Right kidney (tissue), 9 donors: ENCODE results near the gene URI1.
"Not testable (repeated sequence)": the region's sequence is repeated elsewhere in the genome, so short reads cannot be mapped to it uniquely, and the experiment has no call there.

Source experiments
- DNase-seq: peaks from one replicate; pipeline ENCODE4 v3.0.0-alpha.2; 2016
- long read RNA-seq, 8 donors: transcript quantifications; one replicate each; lab custom pipeline, GENCODE V29; 2026

The URI1 gene
- long read RNA-seq, donor 1, transcript URI1-202 (11 exons, 3,444 nt), result minor isoform, 7 of 33 reads
- long read RNA-seq, donor 1, transcript URI1-211 (3 exons, 1,032 nt), result major isoform, 8 of 33 reads
- long read RNA-seq, donor 1, partial matches to known transcripts, result 16 of 33 reads
- long read RNA-seq, donor 1, other reads (novel, unspliced or antisense), result 0 of 33 reads
- long read RNA-seq, donor 2, transcript URI1-202 (11 exons, 3,444 nt), result major isoform, 5 of 37 reads
- long read RNA-seq, donor 2, partial matches to known transcripts, result 27 of 37 reads
- long read RNA-seq, donor 2, other reads (novel, unspliced or antisense), result 0 of 37 reads
- long read RNA-seq, donor 3, transcript URI1-206 (10 exons, 2,495 nt), result major isoform, 5 of 15 reads
- long read RNA-seq, donor 3, partial matches to known transcripts, result 7 of 15 reads
- long read RNA-seq, donor 3, other reads (novel, unspliced or antisense), result 0 of 15 reads
- long read RNA-seq, donor 4, transcript URI1-211 (3 exons, 1,032 nt), result major isoform, 11 of 40 reads
- long read RNA-seq, donor 4, partial matches to known transcripts, result 22 of 40 reads
- long read RNA-seq, donor 4, other reads (novel, unspliced or antisense), result 0 of 40 reads
- long read RNA-seq, donor 5, transcript URI1-202 (11 exons, 3,444 nt), result major isoform, 11 of 39 reads
- long read RNA-seq, donor 5, partial matches to known transcripts, result 22 of 39 reads
- long read RNA-seq, donor 5, other reads (novel, unspliced or antisense), result 0 of 39 reads
- long read RNA-seq, donor 6, transcript URI1-202 (11 exons, 3,444 nt), result major isoform, 9 of 48 reads
- long read RNA-seq, donor 6, partial matches to known transcripts, result 37 of 48 reads
- long read RNA-seq, donor 6, other reads (novel, unspliced or antisense), result 0 of 48 reads
- long read RNA-seq, donor 7, result 0 reads
- long read RNA-seq, donor 8, transcript URI1-202 (11 exons, 3,444 nt), result major isoform, 10 of 40 reads
- long read RNA-seq, donor 8, transcript URI1-206 (10 exons, 2,495 nt), result minor isoform, 8 of 40 reads
- long read RNA-seq, donor 8, transcript URI1-211 (3 exons, 1,032 nt), result minor isoform, 5 of 40 reads
- long read RNA-seq, donor 8, partial matches to known transcripts, result 17 of 40 reads
- long read RNA-seq, donor 8, other reads (novel, unspliced or antisense), result 0 of 40 reads

- DNase-seq, result peak; percentile 86
Measured at GRCh38 chr19:29941828-29942403, at the start of gene URI1. URI1 (plus strand) TSS chr19:29942239; CDS start chr19:29942548, 309 bp downstream.

DNA sequence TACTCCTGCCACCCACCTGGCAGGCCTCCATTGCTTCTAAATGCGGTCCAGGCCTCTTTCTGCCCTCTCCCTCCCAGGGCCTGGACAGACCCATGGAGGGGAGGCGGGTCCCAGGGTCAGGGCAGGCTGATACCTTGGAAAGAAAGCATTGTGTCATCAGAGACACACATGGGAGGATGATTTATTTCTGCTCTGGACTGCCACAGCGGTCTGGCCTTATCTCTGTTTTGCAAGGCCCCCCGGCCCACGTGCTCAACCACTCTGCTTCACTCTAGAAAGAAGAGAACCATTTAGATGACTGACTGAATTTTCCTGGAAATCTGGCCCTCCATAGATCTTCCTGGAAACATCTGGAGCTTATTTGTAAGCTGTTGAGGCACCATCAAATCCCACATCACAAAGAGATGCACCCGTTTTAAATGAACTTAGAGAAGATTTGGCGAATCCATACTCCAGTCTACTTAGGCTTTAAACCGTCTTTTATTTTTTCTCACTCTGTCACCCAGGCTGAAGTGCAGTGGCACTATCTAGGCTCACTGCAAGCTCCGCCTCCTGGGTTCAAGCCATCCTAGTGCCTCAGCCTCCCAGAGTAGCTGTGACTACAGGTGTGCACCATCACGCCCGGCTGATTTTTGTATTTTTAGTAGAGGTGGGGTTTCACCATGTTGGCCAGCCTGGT is 48.3 kb upstream of the URI1 start:
- no peak for DNase-seq

DNA sequence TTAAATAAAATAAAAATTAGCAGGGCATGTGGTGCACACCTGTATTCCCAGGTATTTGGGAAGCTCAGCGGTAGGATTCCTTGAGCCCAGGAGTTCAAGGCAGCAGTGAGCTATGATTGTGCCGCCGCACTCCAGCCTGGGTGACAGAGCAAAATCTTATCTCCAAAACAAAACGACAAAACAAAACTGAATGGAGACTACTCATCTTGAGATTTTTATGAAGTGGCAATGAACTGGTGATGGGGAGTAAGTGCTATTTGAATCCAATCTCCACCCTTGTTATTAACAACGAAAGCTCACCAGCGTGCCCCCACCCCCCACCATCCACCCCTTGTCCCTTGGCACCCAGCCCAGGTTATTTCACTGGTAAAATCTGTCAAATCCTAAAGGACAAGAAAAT is 45.2 kb upstream of the URI1 start:
- DNase-seq, result no peak

GRCh38 chr19:29897466-29897865 is 44.6 kb upstream of the URI1 start:
- no peak for DNase-seq

- DNase-seq, result no peak
Measured at GRCh38 chr19:29904017-29904416, 38.0 kb upstream of the URI1 start.

- no peak for DNase-seq
Measured at GRCh38 chr19:29908963-29909944, 32.8 kb upstream of the URI1 start.

DNA sequence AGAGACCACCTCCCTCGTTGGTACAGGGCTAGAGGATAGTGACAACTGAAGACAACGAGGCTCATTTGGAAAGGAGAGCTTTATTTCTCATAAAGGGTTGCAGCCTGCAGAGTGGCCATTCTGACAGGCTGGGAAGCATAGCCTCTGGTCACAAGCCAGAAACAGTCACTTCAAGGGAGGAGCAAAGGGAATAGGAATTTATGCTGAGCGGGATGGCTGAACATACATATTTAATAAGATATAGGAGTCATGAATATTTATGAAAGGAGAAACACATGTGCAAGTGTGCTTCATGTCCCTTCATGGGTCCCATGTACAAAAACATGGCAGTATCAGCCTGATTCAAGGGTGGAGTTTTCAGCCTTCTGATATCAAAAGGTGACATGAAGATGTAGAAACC is 27.1 kb upstream of the URI1 start:
- no peak for DNase-seq

DNA sequence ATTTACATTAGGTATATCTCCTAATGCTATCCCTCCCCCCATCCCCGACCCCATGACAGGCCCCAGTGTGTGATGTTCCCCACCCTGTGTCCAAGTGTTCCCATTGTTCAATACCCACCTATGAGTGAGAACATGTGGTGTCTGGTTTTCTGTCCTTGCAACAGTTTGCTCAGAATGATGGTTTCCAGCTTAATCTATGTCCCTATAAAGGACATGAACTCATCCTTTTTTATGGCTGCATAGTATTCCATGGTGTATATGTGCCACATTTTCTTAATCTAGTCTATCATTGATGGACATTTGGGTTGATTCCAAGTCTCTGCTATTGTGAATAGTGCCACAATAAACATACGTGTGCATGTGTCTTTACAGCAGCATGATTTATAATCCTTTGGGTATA is 26.2 kb upstream of the URI1 start:
- DNase-seq, result not testable (repeated sequence)

GRCh38 chr19:29917911-29918310 is 24.1 kb upstream of the URI1 start:
- DNase-seq, result no peak

DNA sequence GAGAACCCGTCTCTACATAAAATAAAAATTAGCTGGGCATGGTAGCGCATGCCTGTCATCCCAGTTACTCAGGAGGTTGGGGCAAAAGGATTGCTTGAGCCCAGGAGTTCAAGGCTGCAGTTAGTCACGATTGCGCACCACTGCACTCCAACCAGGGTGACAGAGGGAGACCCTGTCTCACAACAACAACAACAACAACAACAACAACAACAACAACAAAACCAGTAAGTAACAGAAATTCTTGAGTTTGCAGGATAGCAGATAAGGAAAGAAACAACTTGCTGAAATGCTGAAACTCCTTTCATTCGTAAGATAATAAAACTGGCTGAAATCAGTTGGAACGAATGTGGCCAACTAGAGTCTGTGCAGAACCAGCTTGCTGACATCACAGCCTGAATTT is 23.1 kb upstream of the URI1 start:
- DNase-seq, result no peak

GRCh38 chr19:29922972-29923371 is 19.1 kb upstream of the URI1 start:
- no peak for DNase-seq

- DNase-seq, result no peak
Measured at GRCh38 chr19:29923653-29924052, 18.4 kb upstream of the URI1 start.

DNA sequence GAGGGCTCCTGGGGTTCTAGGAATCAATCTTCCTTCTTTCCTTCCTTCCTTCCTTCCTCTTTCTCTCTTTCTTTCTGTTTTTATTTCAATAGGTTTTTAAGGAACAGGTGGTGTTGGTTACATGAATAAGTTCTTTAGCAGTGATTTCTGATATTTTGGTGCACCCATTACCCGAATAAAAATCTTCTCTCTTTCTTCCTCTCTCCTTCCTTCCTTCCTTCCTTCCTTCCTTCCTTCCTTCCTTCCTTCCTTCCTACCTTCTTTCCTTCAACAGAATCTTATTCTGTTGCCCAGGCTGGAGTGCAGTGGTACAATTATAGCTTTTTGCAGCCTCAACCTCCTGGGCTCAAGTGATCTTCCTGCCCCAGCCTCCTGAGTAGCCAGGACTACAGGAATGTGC is 16.0 kb upstream of the URI1 start:
- no peak for DNase-seq

- DNase-seq, result no peak
Measured at GRCh38 chr19:29926801-29927200, 15.2 kb upstream of the URI1 start.

DNA sequence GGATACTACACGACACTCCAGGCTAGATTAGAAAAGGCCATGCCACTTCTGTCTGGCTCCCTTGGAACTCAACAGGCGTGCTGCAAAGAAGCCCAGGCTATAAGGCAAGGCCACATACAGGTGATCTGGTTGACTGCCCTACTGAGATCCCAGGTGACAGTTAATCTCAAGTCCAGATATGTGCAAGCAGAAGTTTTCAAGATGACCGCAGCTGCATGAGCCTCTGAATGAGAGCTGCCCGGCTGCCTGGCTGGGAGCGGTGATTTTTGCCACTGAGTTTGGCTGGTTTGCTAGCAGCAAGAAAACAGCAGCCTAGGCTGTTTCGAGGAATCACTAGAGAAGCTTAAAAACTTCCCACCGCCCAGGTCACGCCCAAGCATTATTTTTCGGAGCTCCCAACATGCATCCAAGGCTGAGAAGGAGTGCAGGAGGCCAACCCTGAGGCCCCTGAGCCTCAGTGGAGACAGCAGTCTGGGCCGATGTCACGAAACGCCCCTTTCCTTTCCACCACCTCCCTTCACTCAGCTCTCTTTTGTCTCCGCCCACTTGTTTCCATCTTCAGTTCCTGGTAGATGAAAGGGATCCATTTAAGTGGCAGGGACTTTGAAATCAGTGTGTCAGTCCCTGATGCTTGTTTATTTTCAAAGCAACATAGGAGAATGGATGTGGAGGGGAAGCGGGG is 14.0 kb upstream of the URI1 start:
- peak; percentile 18 for DNase-seq

DNA sequence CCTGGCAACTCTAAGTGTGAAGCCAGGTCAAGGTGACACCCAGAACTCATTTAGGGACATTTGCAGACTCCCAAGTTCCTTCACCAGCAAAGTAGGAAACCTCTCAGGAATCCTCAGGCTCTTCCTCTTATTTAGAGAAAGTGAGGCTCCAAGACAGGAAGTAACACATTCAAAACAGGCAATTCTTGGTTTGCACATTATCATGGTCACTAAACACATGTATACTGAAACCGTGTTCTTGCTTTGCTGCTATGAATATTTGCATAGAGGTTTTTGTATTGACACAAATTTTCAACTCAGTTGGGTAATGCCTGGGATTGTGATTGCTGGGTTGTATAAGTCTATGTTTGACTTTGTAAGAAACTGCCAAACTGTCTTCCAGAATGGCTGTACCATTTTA is 13.2 kb upstream of the URI1 start:
- no peak for DNase-seq

- DNase-seq, result no peak
Measured at GRCh38 chr19:29934257-29934656, 7.8 kb upstream of the URI1 start.

DNA sequence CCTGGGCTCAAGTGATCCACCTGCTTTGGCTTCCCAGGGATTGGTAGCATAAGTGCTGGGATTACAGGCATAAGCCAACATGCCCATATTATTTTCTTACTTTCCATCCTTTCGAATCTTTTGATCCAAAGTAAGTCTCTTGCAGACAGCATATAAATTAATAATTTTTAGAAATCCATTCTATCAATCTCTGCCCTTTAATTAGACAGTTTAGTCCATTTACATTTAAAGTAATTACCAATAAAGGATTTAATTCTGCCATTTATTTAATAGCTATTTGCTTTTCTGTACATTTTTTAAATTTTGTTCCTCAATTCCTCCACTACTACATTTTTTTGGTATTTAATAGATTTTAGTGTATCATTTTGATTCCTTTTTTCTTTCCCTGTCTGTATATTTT is 7.3 kb upstream of the URI1 start:
- no peak for DNase-seq

DNA sequence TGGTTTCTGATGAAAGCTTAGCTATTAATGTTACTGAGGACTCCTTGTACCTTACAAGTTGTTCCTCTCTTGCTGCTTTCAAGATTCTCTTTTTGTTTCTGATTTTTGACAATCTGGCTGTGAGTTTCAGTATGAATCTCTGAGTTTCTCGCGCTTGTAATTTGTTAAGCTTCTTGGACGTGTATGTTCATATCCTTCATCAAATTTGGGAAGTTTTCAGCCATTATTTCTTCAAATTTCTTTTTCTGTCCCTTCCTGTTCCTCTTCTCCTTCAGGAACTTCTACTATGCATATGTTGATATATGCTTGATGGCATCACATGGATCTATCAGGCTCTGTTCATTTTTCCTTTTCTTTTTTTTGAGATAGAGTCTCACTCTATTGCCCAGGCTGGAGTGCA is 5.6 kb upstream of the URI1 start:
- DNase-seq, result no peak

DNA sequence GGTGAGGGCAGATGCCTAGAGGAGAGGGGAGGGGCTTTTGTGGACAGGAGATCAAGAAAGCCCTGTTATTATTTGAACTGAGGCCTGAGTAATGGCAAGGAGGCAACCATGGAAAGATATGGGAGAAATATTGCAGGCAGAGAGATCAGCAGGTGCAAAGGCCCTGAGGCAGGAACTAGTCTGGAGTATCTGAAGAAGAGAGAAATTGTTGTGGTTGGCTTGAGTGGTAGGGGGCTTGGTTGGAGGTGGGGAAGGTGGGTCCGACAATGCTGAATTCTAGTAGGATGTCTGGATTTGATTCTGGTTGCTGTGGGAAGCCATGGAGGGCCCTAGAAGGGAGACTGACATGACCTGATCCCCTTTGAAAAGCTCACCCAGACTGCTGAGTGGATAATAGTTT is 2.4 kb upstream of the URI1 start:
- DNase-seq, result no peak
